MM.1S (cell line): ENCODE data around the gene APOL5.

Source experiments
- DNase-seq: peaks from one replicate; pipeline ENCODE4 v3.0.0-alpha.2; 2015
- H2AFZ ChIP-seq: fragments of 300-600 bp; sonication (generic); 2 replicates; pipeline ENCODE4 v1.6.0; 2016; ENCODE audit warnings: antibody characterized with exemption, low read length
- H3F3A ChIP-seq: fragments of 300-600 bp; sonication (generic); 2 replicates; pipeline ENCODE4 v1.6.1; 2016; ENCODE audit warnings: mild to moderate bottlenecking, antibody characterized with exemption, low read length, moderate library complexity, mixed read lengths; ENCODE audit not compliant: insufficient read depth
- H3K27ac ChIP-seq: fragments of 300-600 bp; sonication (generic); 2 replicates; pipeline ENCODE4 v1.5.1; 2016; ENCODE audit warnings: mild to moderate bottlenecking, low read length
- H3K27me3 ChIP-seq: fragments of 300-600 bp; sonication (generic); replicated peaks from 2 replicates; pipeline ENCODE4 v1.6.0; 2016; ENCODE audit warnings: low read length; ENCODE audit not compliant: insufficient read depth
- H3K36me3 ChIP-seq: fragments of 300-600 bp; sonication (generic); replicated peaks from 2 replicates; pipeline ENCODE4 v1.6.1; 2016; ENCODE audit warnings: mild to moderate bottlenecking, low read length, mixed read lengths; ENCODE audit not compliant: insufficient read depth
- H3K4me1 ChIP-seq: fragments of 300-600 bp; sonication (generic); 2 replicates; pipeline ENCODE4 v1.6.1; 2016; ENCODE audit warnings: low read length, mixed read lengths
- H3K4me2 ChIP-seq: fragments of 300-600 bp; sonication (generic); 2 replicates; pipeline ENCODE4 v1.6.0; 2016; ENCODE audit warnings: low read depth, low read length
- H3K4me3 ChIP-seq: fragments of 300-600 bp; sonication (generic); 2 replicates; pipeline ENCODE4 v1.5.1; 2016; ENCODE audit warnings: low read length, mixed read lengths
- H3K79me2 ChIP-seq: fragments of 300-600 bp; sonication (generic); 2 replicates; pipeline ENCODE4 v1.6.1; 2016; ENCODE audit warnings: mixed run types, low read length, mixed read lengths
- H3K9ac ChIP-seq: fragments of 300-600 bp; sonication (generic); 2 replicates; pipeline ENCODE4 v1.6.1; 2016; ENCODE audit warnings: low read length, mixed read lengths
- H3K9me2 ChIP-seq: fragments of 300-600 bp; sonication (generic); replicated peaks from 2 replicates; pipeline ENCODE4 v1.6.1; 2016; ENCODE audit warnings: mild to moderate bottlenecking, low read length, mixed read lengths; ENCODE audit not compliant: insufficient read depth
- H3K9me3 ChIP-seq: fragments of 300-600 bp; sonication (generic); replicated peaks from 2 replicates; pipeline ENCODE4 v1.6.1; 2016; ENCODE audit warnings: mild to moderate bottlenecking, low read length, mixed read lengths; ENCODE audit not compliant: insufficient read depth
- H4K20me1 ChIP-seq: fragments of 300-600 bp; sonication (generic); 2 replicates; pipeline ENCODE4 v1.6.1; 2016; ENCODE audit warnings: mild to moderate bottlenecking, low read length, moderate library complexity, mixed read lengths; ENCODE audit not compliant: insufficient read depth
- EZH2 ChIP-seq: fragments of 300-600 bp; sonication (generic); optimal IDR thresholded peaks from 2 replicates; pipeline ENCODE3; 2017; ENCODE audit warnings: low read depth, mild to moderate bottlenecking, antibody characterized with exemption, low read length, mixed read lengths
- EZH2phosphoT487 ChIP-seq: fragments of 300-600 bp; sonication (generic); IDR thresholded peaks from 2 replicates; pipeline ENCODE4 v1.6.1; 2018; ENCODE audit warnings: antibody characterized with exemption, low read length
- TF ChIP-seq, protein P1 (sequence below): fragments of 300-600 bp; sonication (generic); IDR thresholded peaks from 2 replicates; pipeline ENCODE4 v1.5.1; 2016; ENCODE audit warnings: antibody characterized with exemption, low read length, mixed read lengths

The APOL5 gene

GRCh38 chr22:35726398-35726797 lies 8.7 kb downstream of the APOL5 start:
- H2AFZ ChIP-seq, result no peak overlapping the region

DNA sequence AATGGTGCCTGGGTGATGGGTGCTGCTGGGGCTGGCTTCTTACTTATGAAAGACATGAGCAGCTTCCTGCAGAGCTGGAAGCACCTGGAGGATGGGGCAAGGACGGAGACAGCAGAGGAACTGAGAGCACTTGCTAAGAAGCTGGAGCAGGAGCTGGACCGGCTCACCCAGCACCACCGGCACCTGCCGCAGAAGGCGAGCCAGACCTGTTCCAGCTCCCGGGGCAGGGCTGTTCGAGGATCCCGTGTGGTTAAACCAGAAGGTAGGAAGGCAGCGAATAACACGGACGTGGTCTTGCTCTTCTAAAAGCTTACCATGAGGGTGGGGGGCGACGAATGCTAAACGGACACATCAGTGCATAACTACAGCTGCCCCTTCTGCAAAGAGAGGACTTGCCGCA lies 9.3 kb downstream of the APOL5 start:
- no peak overlapping the region for H2AFZ ChIP-seq
- no peak for DNase-seq
- no peak overlapping the region for H3K4me3 ChIP-seq
- H3K4me2 ChIP-seq, result no peak overlapping the region
- H3K9me3 ChIP-seq, result no peaks in the 10 kb centered on the region
- H3K36me3 ChIP-seq, result no peaks in the 10 kb centered on the region
- H3K9me2 ChIP-seq, result no peaks in the 10 kb centered on the region
- H3F3A ChIP-seq, result no peaks in the 10 kb centered on the region
- no peak overlapping the region for H3K27ac ChIP-seq
- TF ChIP-seq EZH2phosphoT487, result no peak
- TF ChIP-seq EZH2, result no peak
- no peaks in the 10 kb centered on the region for H4K20me1 ChIP-seq
- no peaks in the 10 kb centered on the region for H3K4me1 ChIP-seq
- no peaks in the 10 kb centered on the region for H3K79me2 ChIP-seq
- no peaks in the 10 kb centered on the region for H3K27me3 ChIP-seq
- H3K9ac ChIP-seq, result no peak overlapping the region

More at GRCh38 chr22:35726398-35726797, 8.7 kb downstream of the APOL5 start:
- Histone ChIP-seq H3K36me3 (no peaks in the 10 kb centered on the region), H3K9ac (no peak overlapping the region), H3K27me3 (no peaks in the 10 kb centered on the region), H3K9me3 (no peaks in the 10 kb centered on the region), H3K4me1 (no peaks in the 10 kb centered on the region), H3K27ac (no peak overlapping the region), H3K4me3 (no peak overlapping the region), H3K79me2 (no peaks in the 10 kb centered on the region), H3K9me2 (no peaks in the 10 kb centered on the region), H4K20me1 (no peaks in the 10 kb centered on the region), H3F3A (no peaks in the 10 kb centered on the region), H3K4me2 (no peak overlapping the region)
- TF ChIP-seq, protein P1, sequence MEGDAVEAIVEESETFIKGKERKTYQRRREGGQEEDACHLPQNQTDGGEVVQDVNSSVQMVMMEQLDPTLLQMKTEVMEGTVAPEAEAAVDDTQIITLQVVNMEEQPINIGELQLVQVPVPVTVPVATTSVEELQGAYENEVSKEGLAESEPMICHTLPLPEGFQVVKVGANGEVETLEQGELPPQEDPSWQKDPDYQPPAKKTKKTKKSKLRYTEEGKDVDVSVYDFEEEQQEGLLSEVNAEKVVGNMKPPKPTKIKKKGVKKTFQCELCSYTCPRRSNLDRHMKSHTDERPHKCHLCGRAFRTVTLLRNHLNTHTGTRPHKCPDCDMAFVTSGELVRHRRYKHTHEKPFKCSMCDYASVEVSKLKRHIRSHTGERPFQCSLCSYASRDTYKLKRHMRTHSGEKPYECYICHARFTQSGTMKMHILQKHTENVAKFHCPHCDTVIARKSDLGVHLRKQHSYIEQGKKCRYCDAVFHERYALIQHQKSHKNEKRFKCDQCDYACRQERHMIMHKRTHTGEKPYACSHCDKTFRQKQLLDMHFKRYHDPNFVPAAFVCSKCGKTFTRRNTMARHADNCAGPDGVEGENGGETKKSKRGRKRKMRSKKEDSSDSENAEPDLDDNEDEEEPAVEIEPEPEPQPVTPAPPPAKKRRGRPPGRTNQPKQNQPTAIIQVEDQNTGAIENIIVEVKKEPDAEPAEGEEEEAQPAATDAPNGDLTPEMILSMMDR, result no peak
- TF ChIP-seq EZH2 (no peak), EZH2phosphoT487 (no peak)
- DNase-seq, result no peak

GRCh38 chr22:35727436-35727835 lies 9.8 kb downstream of the APOL5 start:
- TF ChIP-seq EZH2 (no peak), EZH2phosphoT487 (no peak)
- TF ChIP-seq, protein P1, result no peak
- H3K4me2 ChIP-seq, result no peak overlapping the region
- H3K9me2 ChIP-seq, result no peaks in the 10 kb centered on the region
- no peak overlapping the region for H3K4me3 ChIP-seq
- DNase-seq, result no peak
- H3F3A ChIP-seq, result no peaks in the 10 kb centered on the region
- no peaks in the 10 kb centered on the region for H4K20me1 ChIP-seq
- no peaks in the 10 kb centered on the region for H3K9me3 ChIP-seq
- no peak overlapping the region for H3K27ac ChIP-seq
- no peaks in the 10 kb centered on the region for H3K27me3 ChIP-seq
- H3K4me1 ChIP-seq, result no peaks in the 10 kb centered on the region
- H3K36me3 ChIP-seq, result no peaks in the 10 kb centered on the region
- no peak overlapping the region for H3K9ac ChIP-seq
- no peaks in the 10 kb centered on the region for H3K79me2 ChIP-seq
- no peak overlapping the region for H2AFZ ChIP-seq

GRCh38 chr22:35728639-35729308 lies 11.1 kb downstream of the APOL5 start:
- no peak overlapping the region for H2AFZ ChIP-seq
- no peaks in the 10 kb centered on the region for H3K4me1 ChIP-seq

More at GRCh38 chr22:35728639-35729308, 11.1 kb downstream of the APOL5 start:
- Histone ChIP-seq H3K4me3 (no peak overlapping the region), H3K27ac (no peak overlapping the region), H3K27me3 (no peaks in the 10 kb centered on the region), H3K9me2 (no peaks in the 10 kb centered on the region), H3K9ac (no peak overlapping the region), H3K4me2 (no peak overlapping the region), H3K79me2 (no peaks in the 10 kb centered on the region), H3K36me3 (no peaks in the 10 kb centered on the region), H3F3A (no peaks in the 10 kb centered on the region), H4K20me1 (no peaks in the 10 kb centered on the region), H3K9me3 (no peaks in the 10 kb centered on the region)
- DNase-seq, result no peak
- TF ChIP-seq EZH2phosphoT487 (no peak), EZH2 (no peak)
- TF ChIP-seq, protein P1, result no peak
